Activated gamma-delta T cell treated with Interleukin-2 at 50 U/mL for 16 hours (primary cell): ENCODE results near the gene AOC1.
"Not testable (repeated sequence)": the region's sequence is repeated elsewhere in the genome, so short reads cannot be mapped to it uniquely, and the experiment has no call there.

Experiments used
- DNase-seq: peaks from one replicate; pipeline ENCODE4 v3.0.0-alpha.2; 2020

Gene AOC1

DNA sequence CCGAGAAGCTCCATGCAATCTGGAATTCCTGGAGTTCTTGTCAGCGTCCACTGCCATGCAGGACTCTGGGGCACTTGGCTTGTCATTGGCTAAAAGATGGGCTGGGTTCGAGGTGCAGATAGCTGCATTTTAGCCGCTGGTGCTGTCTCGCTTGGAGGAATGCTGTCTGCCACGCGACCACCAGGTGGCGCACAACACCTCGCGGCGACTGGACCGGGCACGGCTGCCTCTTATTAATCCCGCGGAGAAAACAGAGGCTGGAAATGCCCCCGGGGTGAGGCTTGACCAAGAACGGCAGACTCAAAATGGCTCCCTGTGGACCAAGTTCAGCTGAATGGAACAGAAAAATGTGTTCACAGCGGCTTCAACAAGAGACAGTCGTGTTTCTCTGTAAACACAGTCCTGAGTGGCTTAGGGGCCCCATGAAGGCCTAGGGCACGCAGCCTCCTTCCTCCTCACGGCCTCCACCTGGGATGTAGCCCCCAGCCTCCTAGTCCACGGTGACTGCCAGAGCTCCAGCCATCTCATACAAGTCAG lies 46.2 kb downstream of the AOC1 start:
- DNase-seq, result peak; percentile 80

- DNase-seq, result no peak
Observed at GRCh38 chr7:150900675-150901074, 48.4 kb downstream of the AOC1 start.

DNA sequence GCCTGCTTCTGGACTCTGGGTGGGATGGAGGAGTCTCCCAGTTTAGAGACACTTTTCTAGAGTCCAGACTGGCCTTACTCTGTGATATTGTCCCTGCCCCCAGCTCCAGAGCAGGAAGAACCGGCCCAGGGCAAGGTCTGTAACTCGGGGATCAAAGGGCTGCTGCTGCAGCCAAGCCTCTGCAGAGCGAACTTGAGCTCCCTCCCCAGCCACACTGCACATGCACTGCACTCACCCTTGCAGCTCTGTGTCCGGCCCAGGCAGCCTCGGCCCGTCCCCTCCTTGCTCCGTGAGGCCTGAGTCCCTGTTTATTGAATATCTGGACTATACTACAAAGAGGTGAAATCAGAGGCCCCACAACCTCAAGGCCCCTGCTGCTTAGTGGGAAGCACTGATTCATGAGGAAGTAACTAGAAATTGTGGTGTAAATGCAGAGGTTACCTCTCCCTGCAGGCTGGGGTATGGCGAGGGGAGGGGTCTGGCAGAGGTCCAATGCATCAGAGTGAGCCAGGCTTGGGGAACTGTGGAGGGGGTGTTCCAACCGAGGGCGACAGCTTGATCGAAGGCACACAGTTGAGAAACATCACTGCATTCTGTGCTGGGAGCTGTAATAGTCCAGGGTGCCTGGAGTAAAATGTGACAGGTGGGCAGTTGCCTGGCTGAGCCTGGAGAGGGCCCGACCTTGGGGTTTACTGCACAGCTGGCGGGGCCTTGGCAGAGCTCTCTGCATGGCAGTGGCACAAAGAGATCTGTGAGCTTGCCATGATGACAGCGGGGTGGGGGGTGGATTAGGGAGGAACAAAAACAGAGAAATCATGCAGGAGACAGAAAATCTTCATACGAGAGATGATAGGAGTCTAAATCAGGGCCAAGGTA lies 49.1 kb downstream of the AOC1 start:
- DNase-seq, result no peak

GRCh38 chr7:150902078-150903033 lies 50.0 kb downstream of the AOC1 start:
- no peak for DNase-seq

GRCh38 chr7:150903606-150904005 lies 51.3 kb downstream of the AOC1 start:
- DNase-seq, result no peak

GRCh38 chr7:150904011-150904909 lies 51.9 kb downstream of the AOC1 start:
- no peak for DNase-seq

GRCh38 chr7:150908173-150908572 lies 55.9 kb downstream of the AOC1 start:
- DNase-seq, result no peak

- peak; percentile 55 for DNase-seq
Observed at GRCh38 chr7:150909200-150909995, 57.1 kb downstream of the AOC1 start.

DNA sequence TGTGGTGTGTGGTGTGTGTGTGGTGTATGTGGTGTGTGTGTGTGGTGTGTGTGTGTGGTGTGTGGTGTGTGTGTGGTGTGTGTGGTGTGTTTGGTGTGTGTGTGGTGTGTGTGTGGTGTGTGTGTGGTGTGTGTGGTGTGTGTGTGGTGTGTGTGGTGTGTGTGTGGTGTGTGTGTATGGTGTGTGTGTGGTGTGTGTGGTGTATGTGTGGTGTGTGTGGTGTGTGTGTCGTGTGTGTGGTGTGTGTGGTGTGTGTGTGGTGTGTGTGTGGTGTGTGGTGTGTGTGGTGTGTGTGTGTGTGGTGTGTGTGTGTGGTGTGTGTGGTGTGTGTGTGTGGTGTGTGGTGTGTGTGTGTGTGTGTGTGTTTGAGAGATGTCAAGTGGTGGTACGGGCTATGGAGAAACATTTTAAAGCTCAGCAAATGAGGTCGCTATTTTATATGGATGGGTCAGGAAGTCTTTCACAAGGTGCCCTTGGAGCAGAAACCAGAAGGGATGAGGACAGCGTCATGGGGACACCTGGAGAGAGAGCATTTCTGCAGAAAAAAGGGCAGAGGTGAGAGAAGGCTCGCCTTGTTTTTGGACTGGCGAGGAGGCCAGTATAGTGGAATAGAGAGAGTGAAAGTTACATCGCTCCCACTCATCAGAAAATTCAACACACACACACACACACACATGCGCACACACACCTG lies 58.1 kb downstream of the AOC1 start:
- not testable (repeated sequence) for DNase-seq

DNA sequence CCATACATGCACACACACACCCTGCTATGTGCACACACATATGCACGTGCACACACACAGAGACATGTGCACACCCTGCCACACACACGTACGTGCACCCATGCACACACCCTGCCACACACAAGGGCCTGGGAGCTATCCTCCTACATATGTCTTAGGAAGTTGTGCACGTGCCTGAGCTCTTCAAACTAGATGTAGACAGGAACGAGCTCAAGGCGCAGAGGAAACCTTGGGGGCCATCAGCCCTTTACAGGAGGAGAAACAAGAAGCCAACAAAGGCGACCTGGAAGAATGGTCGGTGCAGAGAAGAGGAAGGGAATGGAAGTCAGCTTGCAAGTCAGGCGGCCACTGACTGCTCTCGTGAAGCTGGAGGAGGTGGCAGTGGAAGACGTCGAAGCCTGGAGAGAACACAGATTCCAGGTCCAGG lies 58.7 kb downstream of the AOC1 start:
- no peak for DNase-seq
